HepG2 (cell line): ENCODE data around the gene INPP1. TPM values are rescaled to one million over a fixed set of nuclear protein-coding genes. Genes with fewer than 3 reads are reported as not detected.

Experiments
- ADNP ChIP-seq: sonication (generic); formaldehyde crosslinking; IDR thresholded peaks from 2 replicates; pipeline ENCODE4 v1.4.0; 2020; ENCODE audit warnings: missing genetic modification reagents
- GRHL1 ChIP-seq: sonication (generic); formaldehyde crosslinking; conservative IDR thresholded peaks from 2 replicates; pipeline ENCODE4 v1.8.0; 2022; ENCODE audit warnings: missing genetic modification reagents
- HMG20A ChIP-seq: IDR thresholded peaks from 2 replicates; pipeline ENCODE4 v1.6.1; 2016; ENCODE audit warnings: borderline replicate concordance
- HOMEZ ChIP-seq: IDR thresholded peaks from 2 replicates; pipeline ENCODE4 v1.6.1; 2016; ENCODE audit warnings: low read depth
- HOXA9 ChIP-seq: sonication (generic); formaldehyde crosslinking; IDR thresholded peaks from 2 replicates; pipeline ENCODE4 v1.8.1; 2022; ENCODE audit warnings: missing genetic modification reagents, mild to moderate bottlenecking, moderate library complexity, borderline replicate concordance
- MAFK ChIP-seq, 2 experiments: IDR thresholded peaks in 1 of 2; conservative IDR thresholded peaks in 1 of 2; 2 replicates each; pipeline ENCODE4 v1.6.1; 2011; ENCODE audit warnings: improper control_type of control experiment in 2 of 2, low read length in 2 of 2
- MZF1 ChIP-seq: sonication (generic); formaldehyde crosslinking; IDR thresholded peaks from 2 replicates; pipeline ENCODE4 v1.8.1; 2023; ENCODE audit warnings: mild to moderate bottlenecking, missing genetic modification reagents, borderline replicate concordance
- NFIC ChIP-seq: IDR thresholded peaks from 2 replicates; pipeline ENCODE4 v1.6.1; 2012; ENCODE audit warnings: mild to moderate bottlenecking, low read length, inconsistent platforms
- ONECUT2 ChIP-seq: sonication (generic); formaldehyde crosslinking; IDR thresholded peaks from 2 replicates; pipeline ENCODE4 v1.4.0; 2020; ENCODE audit warnings: missing genetic modification reagents
- SRSF1 ChIP-seq: fragments of 200-400 bp; formaldehyde crosslinking; optimal IDR thresholded peaks from 2 replicates; pipeline ENCODE3; 2017; ENCODE audit warnings: mild to moderate bottlenecking, low read depth, low read length, moderate library complexity
- SRSF9 ChIP-seq: fragments of 200-400 bp; formaldehyde crosslinking; IDR thresholded peaks from 2 replicates; pipeline ENCODE4 v1.6.1; 2018; ENCODE audit warnings: borderline replicate concordance, mild to moderate bottlenecking, low read depth, low read length; ENCODE audit not compliant: insufficient read depth, poor library complexity, severe bottlenecking
- STAG1 ChIP-seq: sonication (generic); formaldehyde crosslinking; IDR thresholded peaks from 2 replicates; pipeline ENCODE4 v1.4.0; 2020; ENCODE audit warnings: missing genetic modification reagents
- ZNF232 ChIP-seq: sonication (generic); formaldehyde crosslinking; IDR thresholded peaks from 2 replicates; pipeline ENCODE4 v1.4.0; 2020; ENCODE audit warnings: missing genetic modification reagents, borderline replicate concordance
- ZNF383 ChIP-seq: sonication (generic); formaldehyde crosslinking; IDR thresholded peaks from 2 replicates; pipeline ENCODE4 v1.4.0; 2020; ENCODE audit warnings: missing genetic modification reagents, mild to moderate bottlenecking, borderline replicate concordance
- ZNF512B ChIP-seq: sonication (generic); formaldehyde crosslinking; IDR thresholded peaks from 2 replicates; pipeline ENCODE4 v1.5.1; 2020; ENCODE audit warnings: missing genetic modification reagents, mild to moderate bottlenecking, borderline replicate concordance
- ZNF558 ChIP-seq: sonication (generic); formaldehyde crosslinking; IDR thresholded peaks from 2 replicates; pipeline ENCODE4 v1.9.0; 2022; ENCODE audit warnings: mild to moderate bottlenecking, missing genetic modification reagents, borderline replicate concordance
- ZNF639 ChIP-seq: conservative IDR thresholded peaks from 2 replicates; pipeline ENCODE4 v1.6.1; 2018; ENCODE audit warnings: missing genetic modification reagents
- ZNF737 ChIP-seq: sonication (generic); formaldehyde crosslinking; IDR thresholded peaks from 2 replicates; pipeline ENCODE4 v1.5.0; 2020; ENCODE audit warnings: missing genetic modification reagents, mild to moderate bottlenecking, borderline replicate concordance
- ZNF781 ChIP-seq: sonication (generic); formaldehyde crosslinking; IDR thresholded peaks from 2 replicates; pipeline ENCODE4 v1.5.1; 2020; ENCODE audit warnings: borderline replicate concordance, mild to moderate bottlenecking, missing genetic modification reagents; ENCODE audit errors: not compliant biosample characterization
- ZNF782 ChIP-seq: sonication (generic); formaldehyde crosslinking; IDR thresholded peaks from 2 replicates; pipeline ENCODE4 v1.4.0; 2020; ENCODE audit warnings: missing genetic modification reagents, mild to moderate bottlenecking, borderline replicate concordance
- ZSCAN22 ChIP-seq: sonication (generic); formaldehyde crosslinking; IDR thresholded peaks from 2 replicates; pipeline ENCODE4 v1.4.0; 2020; ENCODE audit warnings: mild to moderate bottlenecking, missing genetic modification reagents
- polyA plus RNA-seq, 8 experiments: library from polyadenylated mRNA; depleted of rRNA in 3 of 8; stranded (reverse) in 7 of 8; unstranded in 1 of 8; fragments of >200 nt; fragmentation: Illumina TruSeq in 4 of 8; extraction: Trizol in 4 of 8; gene quantifications; 2 replicates each; pipeline versions ENCODE4 v1.2.1 to v1.2.3, GENCODE V29; 2011 to 2016; ENCODE audit warnings: low read depth in 4 of 8, missing spikeins in 1 of 8, mixed read lengths in 1 of 8; ENCODE audit not compliant: insufficient read depth in 1 of 8
- total RNA-seq, 5 experiments: library from RNA; depleted of rRNA; stranded (reverse); fragments of >200 nt; fragmentation: Illumina TruSeq; extraction: Trizol; gene quantifications; 2 replicates each; pipeline ENCODE4 v1.2.3, GENCODE V29; 2016; ENCODE audit warnings: low read depth in 1 of 5

INPP1 gene
- total and polyA plus RNA-seq, 2 of the 13 experiments (the other 11 are each of a cell fraction or from before 2014, with no cell fraction given) = 10.0 to 13.3 TPM

GRCh38 chr2:190343536-190344275 is at the start of gene INPP1 (continued):
- no peak for TF ChIP-seq HOMEZ
- TF ChIP-seq MZF1 (CRISPR knock-in tag) = no peak
- TF ChIP-seq ZNF639 = peak; percentile 66
- TF ChIP-seq SRSF1 = no peak
- no peak; the same call in none of the 2 replicates for TF ChIP-seq HMG20A (CRISPR knock-in tag)
- TF ChIP-seq STAG1 (CRISPR knock-in tag) = no peak
- no peak for TF ChIP-seq ZNF512B
- 0 out of 2 replicates have a peak, but pooled peaks have one; percentile 93 for TF ChIP-seq HOXA9 (CRISPR knock-in tag)
- peak; percentile 61; the same call in 1 of the 2 replicates for TF ChIP-seq ZNF383
- TF ChIP-seq ZNF558 (CRISPR knock-in tag) = peak; percentile 92; the same call in 1 of the 2 replicates
- 0 out of 2 replicates have a peak, but pooled peaks have one; percentile 16 for TF ChIP-seq ADNP (CRISPR knock-in tag)
- peak; percentile 19 for TF ChIP-seq ZNF781
- peak; percentile 78 for TF ChIP-seq ZSCAN22 (CRISPR knock-in tag)
- TF ChIP-seq SRSF9 = no peak
- 0 out of 2 replicates have a peak, but pooled peaks have one; percentile 15 for TF ChIP-seq ZNF232 (CRISPR knock-in tag)
- TF ChIP-seq GRHL1 (CRISPR knock-in tag) = no peak
- no peak for TF ChIP-seq MAFK (conservative IDR thresholded peaks at IDR 0.05 in 1 of 2, IDR thresholded peaks at IDR 0.05 in 1 of 2; ENCODE audit: low read length in 2 of 2)
- TF ChIP-seq ZNF782 (CRISPR knock-in tag) = peak; percentile 86; the same call in 1 of the 2 replicates
- TF ChIP-seq NFIC = no peak
- TF ChIP-seq ONECUT2 (CRISPR knock-in tag) = no peak
- no peak for TF ChIP-seq ZNF737 (CRISPR knock-in tag)
